ENCODE results near the gene COASY.

- TF ChIP-seq CTCF (IDR thresholded peaks at IDR 0.05; ENCODE audit: low read length) (no peak), EZH2 (optimal IDR thresholded peaks at IDR 0.05; ENCODE audit: low read depth, low read length) (no peak), EZH2phosphoT487 (IDR thresholded peaks at IDR 0.05; ENCODE audit: low read length) (no peak)
Measured at GRCh38 chr17:42555122-42555622, 6.8 kb upstream of the COASY start.
